Measurements from ENCODE around the gene ARL5B.

DNA sequence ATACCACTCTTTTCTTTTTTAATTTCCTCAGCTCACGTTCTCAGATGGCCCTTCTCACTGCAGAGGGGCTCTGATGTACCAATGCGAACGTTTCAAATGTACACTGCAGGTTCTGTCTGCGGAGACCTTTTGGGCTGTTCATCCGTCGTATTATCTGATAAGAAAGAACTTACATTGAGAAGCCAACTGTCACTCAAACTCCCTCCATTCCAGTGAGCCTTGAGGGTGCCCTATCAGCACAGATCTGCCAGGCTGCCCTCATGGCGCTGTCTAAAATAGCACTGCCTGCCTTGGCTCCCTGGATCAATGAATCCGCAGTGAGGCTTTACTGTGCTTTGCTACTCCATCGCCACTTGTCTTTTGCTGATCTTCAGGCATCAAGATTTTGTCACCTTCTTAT lies 61.8 kb downstream of the ARL5B start:
- TF ChIP-seq, protein P1, sequence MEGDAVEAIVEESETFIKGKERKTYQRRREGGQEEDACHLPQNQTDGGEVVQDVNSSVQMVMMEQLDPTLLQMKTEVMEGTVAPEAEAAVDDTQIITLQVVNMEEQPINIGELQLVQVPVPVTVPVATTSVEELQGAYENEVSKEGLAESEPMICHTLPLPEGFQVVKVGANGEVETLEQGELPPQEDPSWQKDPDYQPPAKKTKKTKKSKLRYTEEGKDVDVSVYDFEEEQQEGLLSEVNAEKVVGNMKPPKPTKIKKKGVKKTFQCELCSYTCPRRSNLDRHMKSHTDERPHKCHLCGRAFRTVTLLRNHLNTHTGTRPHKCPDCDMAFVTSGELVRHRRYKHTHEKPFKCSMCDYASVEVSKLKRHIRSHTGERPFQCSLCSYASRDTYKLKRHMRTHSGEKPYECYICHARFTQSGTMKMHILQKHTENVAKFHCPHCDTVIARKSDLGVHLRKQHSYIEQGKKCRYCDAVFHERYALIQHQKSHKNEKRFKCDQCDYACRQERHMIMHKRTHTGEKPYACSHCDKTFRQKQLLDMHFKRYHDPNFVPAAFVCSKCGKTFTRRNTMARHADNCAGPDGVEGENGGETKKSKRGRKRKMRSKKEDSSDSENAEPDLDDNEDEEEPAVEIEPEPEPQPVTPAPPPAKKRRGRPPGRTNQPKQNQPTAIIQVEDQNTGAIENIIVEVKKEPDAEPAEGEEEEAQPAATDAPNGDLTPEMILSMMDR (conservative IDR thresholded peaks at IDR 0.05; ENCODE audit: low read depth, low read length), result no peak
- TF ChIP-seq EZH2 (IDR thresholded peaks at IDR 0.05; ENCODE audit: low read length, unreplicated experiment) (no peak), EZH2phosphoT487 (IDR thresholded peaks at IDR 0.05; ENCODE audit: borderline replicate concordance, low read length) (no peak)

Measured in PC-3 (cell line).